Psoas muscle (tissue), 8 donors: ENCODE data around the gene PRICKLE1. TPM values are rescaled to one million over a fixed set of nuclear protein-coding genes. Genes with fewer than 3 reads are reported as not detected.

ENCODE experiments used
- ATAC-seq, 4 donors: fragments of 200-7000 bp; cut with Tn5 transposase; one replicate each; pipeline ENCODE4 v1.9.1; 2020; ENCODE audit warnings: moderate library complexity in 3 of 4, mild to moderate bottlenecking in 2 of 4
- DNase-seq, 2 donors: peaks; one replicate each; pipeline ENCODE4 v3.0.0-alpha.2; 2020
- H3K27ac ChIP-seq: fragments of 200-600 bp; one replicate; pipeline ENCODE4 v1.8.0; 2022
- H3K27me3 ChIP-seq, 3 donors: fragments of 200-600 bp in 1 of 3; one replicate each; pipeline versions ENCODE4 v1.6.1 to v1.8.0; 2013 to 2022; ENCODE audit warnings: low read length in 2 of 3, mild to moderate bottlenecking in 2 of 3, moderate library complexity in 1 of 3; ENCODE audit not compliant: insufficient read depth in 3 of 3
- H3K36me3 ChIP-seq, 2 donors: fragments of 200-600 bp in 1 of 2; one replicate each; pipeline versions ENCODE4 v1.6.1 to v1.8.0; 2013 to 2022; ENCODE audit warnings: low read depth in 1 of 2, mild to moderate bottlenecking in 1 of 2, moderate library complexity in 1 of 2; ENCODE audit not compliant: insufficient read depth in 1 of 2
- H3K4me1 ChIP-seq: fragments of 200-600 bp; one replicate; pipeline ENCODE4 v1.8.0; 2022
- H3K4me3 ChIP-seq: fragments of 200-600 bp; one replicate; pipeline ENCODE4 v1.8.0; 2022; ENCODE audit warnings: mild to moderate bottlenecking
- H3K9me3 ChIP-seq: fragments of 200-600 bp; one replicate; pipeline ENCODE4 v1.8.0; 2022
- CTCF ChIP-seq: fragments of 200-600 bp; IDR thresholded peaks from one replicate; pipeline ENCODE4 v1.8.0; 2022; ENCODE audit warnings: antibody characterized with exemption
- WGBS, 3 donors: extraction: QIAGEN DNeasy Blood & Tissue Kit; methylation state at CpG; one replicate each; pipeline versions ENCODE4 v1.1.6 to v1.1.7; 2013; 5-methylcytosine and 5-hydroxymethylcytosine counted together
- intact Hi-C, 2 donors: fragments of 100-400 bp; cut with DNase I; formaldehyde crosslinking; loops; one replicate each; pipeline versions ENCODE4 v1.11.0 to v1.14.2; 2022
- polyA plus RNA-seq, 3 donors: library from polyadenylated mRNA; stranded (reverse); fragments of 200-250 nt; gene quantifications; one replicate each; pipeline ENCODE4 v1.2.3, GENCODE V29; 2013
- total RNA-seq, 4 donors: library from RNA; stranded (reverse); fragmentation: NEBNext Ultra II Directional in 2 of 4; extraction: Animal tissue kit (Norgen Biotek cat#: 25700) in 2 of 4; gene quantifications; one replicate each; pipeline versions ENCODE4 v1.2.1 to v1.2.4, GENCODE V29; 2021 to 2023
- donor health status: healthy with polysubstance abuse.
- donor health status: DM: no; HTN: no; CAD: no; lungs with moderate emphysema.
- donor health status: Bipolar disorder and iron deficiency.
- donor health status: healthy.
- donor health status: DM: yes; HTN: yes; CAD: no.
- donor health status: DM: no; HTN: no; CAD: no.
- donor health status: DM: no; HTN: no; CAD: no.
- donor health status: DM: yes; HTN: yes; CAD: no.

PRICKLE1 gene
- total and polyA plus RNA-seq, 7 donors: 0.37 to 7.6 (median 1.7) TPM

- H3K4me3 ChIP-seq: no peak overlapping the region
- WGBS, 3 donors: 71 to 90% (median 74%) methylated on average over 1 of the region's 1 CpG
- H3K4me1 ChIP-seq: peaks cover 13% of the 10 kb centered on the region
- no peak for TF ChIP-seq CTCF
- intact Hi-C loops: loop anchor here (5.0 kb wide), 4 partner anchors 86 to 856 kb away; no protein-coding TSS in a partner anchor
- H3K27ac ChIP-seq: no peak overlapping the region
- ATAC-seq (no peak), DNase-seq (no peak)
- no peaks in the 10 kb centered on the region for H3K36me3 ChIP-seq
- peaks cover 0 to 6% (median 0%) of the 10 kb centered on the region in 3 donors for H3K27me3 ChIP-seq
- no peaks in the 10 kb centered on the region for H3K9me3 ChIP-seq
Measured at GRCh38 chr12:42481368-42481767, 108.2 kb downstream of the PRICKLE1 start.

- intact Hi-C loops: no loop called here
- TF ChIP-seq CTCF: no peak
- DNase-seq (no peak), ATAC-seq (no peak)
- Histone ChIP-seq H3K36me3 (no peaks in the 10 kb centered on the region), H3K4me1 (peaks cover 12% of the 10 kb centered on the region), H3K27ac (no peak overlapping the region), H3K4me3 (no peak overlapping the region), H3K27me3 (peaks cover 0 to 6% (median 0%) of the 10 kb centered on the region in 3 donors), H3K9me3 (no peaks in the 10 kb centered on the region)
- WGBS, 3 donors: 74 to 86% (median 77%) methylated on average over 1 of the region's 1 CpG
Measured at GRCh38 chr12:42477941-42478340, 111.6 kb downstream of the PRICKLE1 start.

- Histone ChIP-seq H3K27ac (no peak overlapping the region), H3K36me3 (peaks cover 0 to 6% of the 10 kb centered on the region in 2 donors), H3K4me3 (no peak overlapping the region), H3K9me3 (no peaks in the 10 kb centered on the region), H3K4me1 (peaks cover 4% of the 10 kb centered on the region), H3K27me3 (no peaks in the 10 kb centered on the region)
- ATAC-seq (no peak), DNase-seq (no peak)
- intact Hi-C loops: no loop called here
- WGBS, 3 donors: 49 to 61% (median 61%) methylated on average over 3 of the region's 3 CpGs
- TF ChIP-seq CTCF: no peak
Measured at GRCh38 chr12:42475106-42475505, 114.4 kb downstream of the PRICKLE1 start.

GRCh38 chr12:42474391-42474790 is 115.2 kb downstream of the PRICKLE1 start:
- no peak for TF ChIP-seq CTCF
- Histone ChIP-seq H3K27ac (no peak overlapping the region), H3K36me3 (peaks cover 4 to 12% of the 10 kb centered on the region in 2 donors), H3K4me1 (peaks cover 4% of the 10 kb centered on the region), H3K27me3 (no peaks in the 10 kb centered on the region), H3K9me3 (no peaks in the 10 kb centered on the region), H3K4me3 (no peak overlapping the region)
- ATAC-seq (no peak), DNase-seq (no peak)
- intact Hi-C loops: no loop called here
- WGBS, 3 donors: 63 to 73% (median 72%) methylated on average over 2 of the region's 2 CpGs

- no peaks in the 10 kb centered on the region for H3K9me3 ChIP-seq
- H3K4me3 ChIP-seq: no peak overlapping the region
- no peaks in the 10 kb centered on the region for H3K27me3 ChIP-seq
- DNase-seq: no peak
- H3K4me1 ChIP-seq: peaks cover 4% of the 10 kb centered on the region
- H3K27ac ChIP-seq: no peak overlapping the region
- intact Hi-C loops: no loop called here
- TF ChIP-seq CTCF: no peak
- H3K36me3 ChIP-seq: peaks cover 4 to 19% of the 10 kb centered on the region in 2 donors
- 71 to 75% (median 74%) methylated on average over 1 of the region's 1 CpG for WGBS, 3 donors
- no peak for ATAC-seq
Measured at GRCh38 chr12:42473561-42473960, 116.0 kb downstream of the PRICKLE1 start.
